Stomach (tissue), 4 donors: ENCODE data around the gene TCF7L1.

ENCODE experiments used
- CTCF ChIP-seq, 7 experiments: fragments of 450-650 bp in 4 of 7; fragments of 200-600 bp in 3 of 7; sonication (generic) in 3 of 7; IDR thresholded peaks; one replicate each; pipeline ENCODE4 v1.5.1; 2016 to 2019; ENCODE audit warnings: antibody characterized with exemption in 7 of 7, control low read depth in 2 of 7, mild to moderate bottlenecking in 1 of 7
- EP300 ChIP-seq: sonication (generic); formaldehyde crosslinking; IDR thresholded peaks from one replicate; pipeline ENCODE4 v1.6.1; 2017; ENCODE audit warnings: antibody characterized with exemption
- POLR2A ChIP-seq, 4 donors: fragments of 450-650 bp; IDR thresholded peaks; one replicate each; pipeline ENCODE4 v1.6.1; 2016; ENCODE audit warnings: antibody characterized with exemption in 4 of 4, control low read depth in 2 of 4, mild to moderate bottlenecking in 1 of 4, moderate library complexity in 1 of 4
- POLR2AphosphoS5 ChIP-seq, 3 donors: sonication (generic); formaldehyde crosslinking; IDR thresholded peaks; one replicate each; pipeline ENCODE4 v1.6.1; 2016; ENCODE audit warnings: antibody characterized with exemption in 3 of 3

- no peak for TF ChIP-seq CTCF (IDR thresholded peaks at IDR 0.05)
- TF ChIP-seq POLR2A (IDR thresholded peaks at IDR 0.05): no peak
- TF ChIP-seq EP300: no peak
- TF ChIP-seq POLR2AphosphoS5 (IDR thresholded peaks at IDR 0.05): no peak
Observed at GRCh38 chr2:85120363-85120762, 12.8 kb upstream of the TCF7L1 start.
